Panc1 (cell line): ENCODE measurements around the gene COL1A1. TPM values are rescaled to one million over a fixed set of nuclear protein-coding genes. Genes with fewer than 3 reads are reported as not detected.

Experiments
- ATAC-seq: fragments of 200-7000 bp; cut with Tn5 transposase; 2 replicates; pipeline ENCODE4 v1.9.1; 2020; ENCODE audit warnings: mild to moderate bottlenecking, moderate library complexity
- BruUV-seq: library from RNA; stranded (reverse); fragments of 400-500 nt; replicated peaks from 2 replicates; lab custom pipeline; 2021; lab: Mats Ljungman, UMichigan
- CTCF ChIA-PET: fragments of 300-600 bp; sonication (Branson Sonifier 250); formaldehyde crosslinking; loops from one replicate; lab custom pipeline; 2022; ENCODE audit warnings: antibody characterized with exemption; lab: Charles Lee
- POLR2A ChIA-PET: fragments of 300-600 bp; sonication (Branson Sonifier 250); formaldehyde crosslinking; loops from one replicate; lab custom pipeline; 2022; ENCODE audit warnings: antibody characterized with exemption; lab: Charles Lee
- DNase-seq: peaks from one replicate; pipeline ENCODE4 v3.0.0-alpha.2; 2010; ENCODE audit warnings: low read depth, low spot score
- H3K27ac ChIP-seq: 2 replicates; pipeline ENCODE4 v1.5.1; 2011; ENCODE audit warnings: mild to moderate bottlenecking, low read length, inconsistent platforms
- H3K27me3 ChIP-seq: fragments of 200-500 bp; sonication (Bioruptor generic); 2 replicates; pipeline ENCODE4 v1.6.0; 2014; ENCODE audit warnings: low read length, inconsistent platforms; ENCODE audit not compliant: control insufficient read depth, insufficient read depth
- H3K36me3 ChIP-seq: fragments of 200-500 bp; sonication (Bioruptor generic); 2 replicates; pipeline ENCODE4 v1.5.1; 2014; ENCODE audit warnings: inconsistent platforms, mild to moderate bottlenecking, low read length, moderate library complexity; ENCODE audit not compliant: control insufficient read depth, insufficient read depth
- H3K4me1 ChIP-seq: 2 replicates; pipeline ENCODE4 v1.5.1; 2011; ENCODE audit warnings: inconsistent platforms, mild to moderate bottlenecking, low read length, moderate library complexity; ENCODE audit not compliant: control insufficient read depth, insufficient read depth
- H3K4me3 ChIP-seq, 2 experiments: 2 replicates each; pipeline ENCODE4 v1.5.1; 2011 to 2012; ENCODE audit warnings: low read depth in 2 of 2, low read length in 2 of 2, mild to moderate bottlenecking in 2 of 2, inconsistent platforms in 1 of 2, moderate library complexity in 1 of 2
- H3K9me3 ChIP-seq: fragments of 200-500 bp; sonication (Bioruptor generic); 2 replicates; pipeline ENCODE4 v1.5.1; 2014; ENCODE audit warnings: low read depth, mild to moderate bottlenecking, inconsistent platforms, low read length, moderate library complexity; ENCODE audit not compliant: control insufficient read depth, insufficient read depth
- POLR2AphosphoS5 ChIP-seq: IDR thresholded peaks from 2 replicates; pipeline ENCODE4 v1.6.1; 2012; ENCODE audit warnings: mild to moderate bottlenecking, low read depth, low read length, moderate library complexity
- SIN3A ChIP-seq: IDR thresholded peaks from 2 replicates; pipeline ENCODE4 v1.6.1; 2012; ENCODE audit warnings: low read depth, mild to moderate bottlenecking, low read length, moderate library complexity, borderline replicate concordance; ENCODE audit not compliant: insufficient read depth
- TCF7L2 ChIP-seq: IDR thresholded peaks from 2 replicates; pipeline ENCODE4 v1.6.1; 2011; ENCODE audit warnings: mild to moderate bottlenecking, low read depth, low read length, inconsistent platforms
- in situ Hi-C: cut with HindIII; loops from 2 replicates; pipeline ENCODE4 v1.10.0; 2016; ENCODE audit warnings: low sequenced_read_pairs, low pct_unique_long_range_greater_than_20kb
- intact Hi-C: fragments of 100-400 bp; cut with micrococcal nuclease; formaldehyde crosslinking; loops from one replicate; pipeline ENCODE4 v1.10.0; 2022; ENCODE audit not compliant: unreplicated experiment
- total RNA-seq: library from RNA; stranded (reverse); gene quantifications from one replicate; pipeline ENCODE4 v1.2.1, GENCODE V29; 2021; ENCODE audit not compliant: unreplicated experiment
- TF ChIP-seq, protein P1 (sequence below), 2 experiments: IDR thresholded peaks; 2 replicates each; pipeline ENCODE4 v1.6.1; 2011 to 2012; ENCODE audit warnings: low read depth in 2 of 2, control low read depth in 1 of 2, low read length in 1 of 2, mild to moderate bottlenecking in 1 of 2, moderate library complexity in 1 of 2; ENCODE audit not compliant: insufficient read depth in 1 of 2
- TF ChIP-seq, protein P2 (sequence below): fragments of 450-650 bp; IDR thresholded peaks from 2 replicates; pipeline ENCODE4 v1.5.1; 2017; ENCODE audit warnings: mild to moderate bottlenecking

COL1A1 gene
- total RNA-seq, 1 experiment from 2014 or later: 52.7 TPM

DNA sequence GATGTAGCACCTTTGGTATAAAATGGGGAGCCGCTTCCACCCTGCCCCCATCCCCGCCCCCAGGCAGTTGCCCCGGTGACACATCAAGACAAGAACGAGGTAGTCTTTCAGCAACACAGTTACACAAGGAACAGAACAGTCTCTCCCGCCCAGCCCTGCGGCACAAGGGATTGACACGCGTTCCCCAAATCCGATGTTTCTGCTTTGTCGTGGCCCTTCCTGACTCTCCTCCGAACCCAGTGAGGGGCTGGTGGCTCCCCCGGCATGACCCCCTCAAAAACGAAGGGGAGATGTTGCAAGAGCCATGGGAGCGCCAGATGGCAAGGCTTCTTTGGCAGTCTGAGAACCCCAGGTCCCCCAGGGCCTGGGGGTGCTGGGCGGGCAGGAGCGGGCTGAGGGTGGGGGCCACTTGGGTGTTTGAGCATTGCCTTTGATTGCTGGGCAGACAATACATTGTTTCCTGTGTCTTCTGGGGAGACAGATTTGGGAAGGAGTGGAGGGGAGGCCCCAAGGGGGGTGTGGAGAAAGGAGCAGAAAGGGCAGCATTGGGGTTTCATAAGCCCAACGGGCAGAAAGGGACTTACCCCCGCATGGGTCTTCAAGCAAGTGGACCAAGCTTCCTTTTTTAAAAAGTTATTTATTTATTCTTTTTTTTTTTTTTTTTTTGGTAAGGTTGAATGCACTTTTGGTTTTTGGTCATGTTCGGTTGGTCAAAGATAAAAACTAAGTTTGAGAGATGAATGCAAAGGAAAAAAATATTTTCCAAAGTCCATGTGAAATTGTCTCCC, 16.6 kb downstream of the COL1A1 start:
- intact Hi-C loops (no loop called here), in situ Hi-C loops (no loop called here)
- H3K4me3 ChIP-seq: no peak overlapping the region
- H3K4me1 ChIP-seq: peaks cover 14% of the 10 kb centered on the region
- TF ChIP-seq, protein P1, sequence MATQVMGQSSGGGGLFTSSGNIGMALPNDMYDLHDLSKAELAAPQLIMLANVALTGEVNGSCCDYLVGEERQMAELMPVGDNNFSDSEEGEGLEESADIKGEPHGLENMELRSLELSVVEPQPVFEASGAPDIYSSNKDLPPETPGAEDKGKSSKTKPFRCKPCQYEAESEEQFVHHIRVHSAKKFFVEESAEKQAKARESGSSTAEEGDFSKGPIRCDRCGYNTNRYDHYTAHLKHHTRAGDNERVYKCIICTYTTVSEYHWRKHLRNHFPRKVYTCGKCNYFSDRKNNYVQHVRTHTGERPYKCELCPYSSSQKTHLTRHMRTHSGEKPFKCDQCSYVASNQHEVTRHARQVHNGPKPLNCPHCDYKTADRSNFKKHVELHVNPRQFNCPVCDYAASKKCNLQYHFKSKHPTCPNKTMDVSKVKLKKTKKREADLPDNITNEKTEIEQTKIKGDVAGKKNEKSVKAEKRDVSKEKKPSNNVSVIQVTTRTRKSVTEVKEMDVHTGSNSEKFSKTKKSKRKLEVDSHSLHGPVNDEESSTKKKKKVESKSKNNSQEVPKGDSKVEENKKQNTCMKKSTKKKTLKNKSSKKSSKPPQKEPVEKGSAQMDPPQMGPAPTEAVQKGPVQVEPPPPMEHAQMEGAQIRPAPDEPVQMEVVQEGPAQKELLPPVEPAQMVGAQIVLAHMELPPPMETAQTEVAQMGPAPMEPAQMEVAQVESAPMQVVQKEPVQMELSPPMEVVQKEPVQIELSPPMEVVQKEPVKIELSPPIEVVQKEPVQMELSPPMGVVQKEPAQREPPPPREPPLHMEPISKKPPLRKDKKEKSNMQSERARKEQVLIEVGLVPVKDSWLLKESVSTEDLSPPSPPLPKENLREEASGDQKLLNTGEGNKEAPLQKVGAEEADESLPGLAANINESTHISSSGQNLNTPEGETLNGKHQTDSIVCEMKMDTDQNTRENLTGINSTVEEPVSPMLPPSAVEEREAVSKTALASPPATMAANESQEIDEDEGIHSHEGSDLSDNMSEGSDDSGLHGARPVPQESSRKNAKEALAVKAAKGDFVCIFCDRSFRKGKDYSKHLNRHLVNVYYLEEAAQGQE (IDR thresholded peaks at IDR 0.05; ENCODE audit: insufficient read depth in 1 of 2, low read depth in 2 of 2, low read length in 1 of 2): no peak
- TF ChIP-seq, protein P2, sequence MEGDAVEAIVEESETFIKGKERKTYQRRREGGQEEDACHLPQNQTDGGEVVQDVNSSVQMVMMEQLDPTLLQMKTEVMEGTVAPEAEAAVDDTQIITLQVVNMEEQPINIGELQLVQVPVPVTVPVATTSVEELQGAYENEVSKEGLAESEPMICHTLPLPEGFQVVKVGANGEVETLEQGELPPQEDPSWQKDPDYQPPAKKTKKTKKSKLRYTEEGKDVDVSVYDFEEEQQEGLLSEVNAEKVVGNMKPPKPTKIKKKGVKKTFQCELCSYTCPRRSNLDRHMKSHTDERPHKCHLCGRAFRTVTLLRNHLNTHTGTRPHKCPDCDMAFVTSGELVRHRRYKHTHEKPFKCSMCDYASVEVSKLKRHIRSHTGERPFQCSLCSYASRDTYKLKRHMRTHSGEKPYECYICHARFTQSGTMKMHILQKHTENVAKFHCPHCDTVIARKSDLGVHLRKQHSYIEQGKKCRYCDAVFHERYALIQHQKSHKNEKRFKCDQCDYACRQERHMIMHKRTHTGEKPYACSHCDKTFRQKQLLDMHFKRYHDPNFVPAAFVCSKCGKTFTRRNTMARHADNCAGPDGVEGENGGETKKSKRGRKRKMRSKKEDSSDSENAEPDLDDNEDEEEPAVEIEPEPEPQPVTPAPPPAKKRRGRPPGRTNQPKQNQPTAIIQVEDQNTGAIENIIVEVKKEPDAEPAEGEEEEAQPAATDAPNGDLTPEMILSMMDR: no peak
- TF ChIP-seq SIN3A: no peak
- TF ChIP-seq TCF7L2: no peak
- TF ChIP-seq POLR2AphosphoS5: no peak
- TSS peak; percentile 83 for BruUV-seq
- CTCF ChIA-PET: no interaction called here
- H3K27me3 ChIP-seq: no peaks in the 10 kb centered on the region
- POLR2A ChIA-PET: no interaction called here
- DNase-seq (no peak), ATAC-seq (no peak)
- H3K9me3 ChIP-seq: no peaks in the 10 kb centered on the region
- H3K36me3 ChIP-seq: no peaks in the 10 kb centered on the region
- no peak overlapping the region for H3K27ac ChIP-seq

DNA sequence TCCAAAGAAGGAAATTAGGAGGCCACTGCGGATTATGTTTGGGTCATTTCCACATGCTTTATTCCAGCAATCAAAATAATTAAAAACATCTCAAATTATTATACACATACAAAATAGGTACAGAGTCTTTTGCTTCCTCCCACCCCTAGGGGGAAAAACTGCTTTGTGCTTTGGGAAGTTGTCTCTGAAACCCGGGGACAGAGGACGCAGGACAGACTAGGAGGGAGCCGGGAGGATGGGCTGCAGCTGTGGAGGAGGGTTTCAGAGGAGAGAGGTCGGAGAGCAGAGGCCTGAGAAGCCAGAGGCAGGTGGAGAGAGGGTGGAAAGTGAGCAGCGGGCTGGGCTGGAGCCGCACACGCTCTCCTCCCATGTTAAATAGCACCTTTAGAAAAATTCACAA, 17.4 kb downstream of the COL1A1 start:
- ChIA-PET CTCF (no interaction called here), POLR2A (no interaction called here)
- no peaks in the 10 kb centered on the region for H3K27me3 ChIP-seq

More for the DNA sequence above, 17.4 kb downstream of the COL1A1 start:
- DNase-seq (no peak), ATAC-seq (peak; percentile 52; the same call in 1 of the 2 replicates)
- Histone ChIP-seq H3K4me3 (peak overlapping the region in 1 of 2 experiments; percentile 26; a peak in 2 of 4 replicates), H3K36me3 (no peaks in the 10 kb centered on the region), H3K4me1 (peaks cover 14% of the 10 kb centered on the region), H3K27ac (peak overlapping the region; percentile 40; the same call in 1 of the 2 replicates), H3K9me3 (no peaks in the 10 kb centered on the region)
- no TSS peak for BruUV-seq
- TF ChIP-seq, protein P1 (IDR thresholded peaks at IDR 0.05; ENCODE audit: insufficient read depth in 1 of 2, low read depth in 2 of 2, low read length in 1 of 2): no peak
- in situ Hi-C loops (no loop called here), intact Hi-C loops (no loop called here)
